Mucosa of rectum (tissue), 2 donors: Measurements from ENCODE around the gene POU3F4.

ENCODE experiments used
- H3K27ac ChIP-seq, 2 donors: one replicate each; pipeline ENCODE4 v1.7.0; 2013; ENCODE audit warnings: inconsistent platforms in 2 of 2, low read depth in 2 of 2, low read length in 2 of 2
- H3K27me3 ChIP-seq, 2 donors: one replicate each; pipeline ENCODE4 v1.7.0; 2013; ENCODE audit warnings: low read length in 2 of 2; ENCODE audit not compliant: control insufficient read depth in 2 of 2, insufficient read depth in 2 of 2
- H3K36me3 ChIP-seq, 2 donors: one replicate each; pipeline ENCODE4 v1.7.0; 2013; ENCODE audit warnings: low read length in 2 of 2; ENCODE audit not compliant: control insufficient read depth in 2 of 2, insufficient read depth in 2 of 2
- H3K4me1 ChIP-seq, 2 donors: one replicate each; pipeline ENCODE4 v1.7.0; 2013; ENCODE audit warnings: low read length in 2 of 2, mild to moderate bottlenecking in 1 of 2; ENCODE audit not compliant: control insufficient read depth in 2 of 2, insufficient read depth in 2 of 2
- H3K4me3 ChIP-seq, 2 donors: one replicate each; pipeline ENCODE4 v1.7.0; 2013; ENCODE audit warnings: low read length in 2 of 2
- H3K9ac ChIP-seq, 2 donors: one replicate each; pipeline ENCODE4 v1.7.0; 2013; ENCODE audit warnings: low read length in 2 of 2, low read depth in 1 of 2, mild to moderate bottlenecking in 1 of 2
- H3K9me3 ChIP-seq, 2 donors: one replicate each; pipeline ENCODE4 v1.7.0; 2013; ENCODE audit warnings: low read length in 2 of 2; ENCODE audit not compliant: control insufficient read depth in 2 of 2
- donor health status: healthy.
- donor health status: Normal muscosa, but diverticular disease.

The POU3F4 gene

DNA sequence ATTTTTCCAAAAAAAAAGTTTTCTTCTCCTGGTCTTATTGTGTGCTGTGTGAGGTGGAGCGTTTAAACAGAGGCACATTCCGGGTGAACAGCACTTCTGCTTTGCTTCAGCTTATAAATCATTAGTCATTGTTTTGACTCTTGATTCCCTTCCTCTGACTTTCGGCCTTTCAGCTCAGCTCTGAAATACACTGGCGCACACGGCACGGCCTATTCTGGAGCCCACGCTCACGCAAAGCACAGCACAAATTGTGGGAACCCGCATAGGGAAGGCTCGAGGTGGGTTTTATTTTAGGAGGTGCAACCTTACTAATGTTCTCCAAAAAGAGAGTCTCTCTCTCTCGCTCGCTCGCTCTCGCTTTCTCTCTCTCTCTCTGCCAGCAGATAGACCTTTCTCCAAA is 4.0 kb downstream of the POU3F4 start:
- Histone ChIP-seq H3K4me3 (no peak overlapping the region), H3K27ac (no peak overlapping the region), H3K36me3 (no peaks in the 10 kb centered on the region), H3K9ac (no peak overlapping the region), H3K9me3 (no peaks in the 10 kb centered on the region), H3K27me3 (peaks cover 5 to 13% of the 10 kb centered on the region in 2 donors), H3K4me1 (no peaks in the 10 kb centered on the region)

GRCh38 chrX:83516597-83516996 is 8.5 kb downstream of the POU3F4 start:
- H3K4me1 ChIP-seq = no peaks in the 10 kb centered on the region
- peaks cover 0 to 2% of the 10 kb centered on the region in 2 donors for H3K27me3 ChIP-seq
- no peaks in the 10 kb centered on the region for H3K36me3 ChIP-seq
- H3K9ac ChIP-seq = no peak overlapping the region
- H3K4me3 ChIP-seq = no peak overlapping the region
- H3K27ac ChIP-seq = no peak overlapping the region
- H3K9me3 ChIP-seq = no peaks in the 10 kb centered on the region

DNA sequence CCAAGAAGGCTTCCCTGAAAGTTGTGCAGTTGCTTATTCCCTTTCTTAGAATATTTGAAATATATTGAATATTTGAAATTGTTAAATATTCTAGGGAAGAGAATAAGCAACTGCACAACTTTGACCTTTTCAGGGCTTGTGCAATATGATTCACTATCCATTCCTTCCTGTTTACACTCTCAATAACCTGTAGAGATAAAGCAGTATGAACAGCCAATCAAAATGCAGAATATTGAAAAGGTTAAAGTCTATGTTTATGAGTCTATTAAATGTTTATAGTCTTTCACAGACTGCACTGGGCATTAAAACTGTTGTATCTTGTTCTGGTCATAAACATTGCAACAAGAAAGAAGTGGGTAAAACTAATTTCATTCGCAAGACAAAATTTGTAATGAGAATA is 13.8 kb downstream of the POU3F4 start:
- no peaks in the 10 kb centered on the region for H3K9me3 ChIP-seq
- H3K4me1 ChIP-seq = no peaks in the 10 kb centered on the region
- no peak overlapping the region for H3K9ac ChIP-seq
- no peaks in the 10 kb centered on the region for H3K36me3 ChIP-seq
- H3K4me3 ChIP-seq = peak overlapping the region in 1 of 2 donors; percentile 5
- no peak overlapping the region for H3K27ac ChIP-seq
- H3K27me3 ChIP-seq = no peaks in the 10 kb centered on the region

GRCh38 chrX:83529950-83530349 is 21.9 kb downstream of the POU3F4 start:
- Histone ChIP-seq H3K4me1 (no peaks in the 10 kb centered on the region), H3K9me3 (no peaks in the 10 kb centered on the region), H3K27ac (no peak overlapping the region), H3K4me3 (no peak overlapping the region), H3K9ac (no peak overlapping the region), H3K27me3 (no peaks in the 10 kb centered on the region), H3K36me3 (no peaks in the 10 kb centered on the region)

DNA sequence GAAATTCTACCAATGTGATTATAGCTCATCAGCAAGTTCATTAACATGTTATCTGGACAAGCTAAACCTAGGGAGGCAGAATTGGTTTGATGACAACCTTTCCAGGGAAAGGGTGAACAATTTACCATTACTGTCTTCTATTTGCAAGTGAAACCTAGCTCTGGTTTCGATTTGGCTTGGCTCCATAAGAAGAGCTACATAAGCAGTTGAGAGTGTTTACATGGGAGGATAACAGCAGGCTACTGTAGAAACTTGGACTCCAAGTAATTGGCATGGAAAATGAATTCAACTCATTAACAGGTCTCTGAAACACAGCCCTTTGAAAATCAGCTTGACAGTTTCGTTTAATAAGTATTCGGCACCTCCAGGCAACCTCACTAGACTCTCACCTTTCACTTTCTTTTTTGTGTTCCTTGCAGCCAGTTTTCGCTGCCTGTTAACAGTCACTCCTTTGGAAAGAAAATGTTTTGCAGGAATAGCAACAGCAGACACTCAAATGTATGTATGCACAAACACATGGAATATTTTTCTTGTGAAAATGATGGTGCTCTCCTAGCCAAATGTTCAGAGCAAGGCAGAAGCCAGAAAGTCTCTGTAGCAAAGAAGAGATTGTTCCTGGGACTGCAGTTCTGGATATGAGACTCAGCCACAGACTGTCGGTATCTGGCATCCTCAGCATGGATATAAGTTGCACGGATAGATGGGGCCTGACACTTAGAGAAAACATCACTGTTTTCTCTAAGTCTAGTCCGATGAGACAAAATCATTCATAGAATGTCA is 27.5 kb downstream of the POU3F4 start:
- H3K27me3 ChIP-seq = peaks cover 0 to 3% of the 10 kb centered on the region in 2 donors
- no peak overlapping the region for H3K27ac ChIP-seq
- no peaks in the 10 kb centered on the region for H3K36me3 ChIP-seq
- H3K4me3 ChIP-seq = peak overlapping the region; percentile 34 to 60
- H3K9ac ChIP-seq = no peak overlapping the region
- no peaks in the 10 kb centered on the region for H3K4me1 ChIP-seq
- H3K9me3 ChIP-seq = no peaks in the 10 kb centered on the region
